Stimulated activated CD8-positive, alpha-beta memory T cell treated with anti-CD3 and anti-CD28 coated beads, Interleukin-12 subunit alpha, Interleukin-12 subunit beta, amount 100 ng/mL, for 24 hours (primary cell): ENCODE data around the gene PHACTR1.

Experiments
- DNase-seq: peaks from one replicate; pipeline ENCODE4 v3.0.0-alpha.2; 2020; ENCODE audit errors: extremely low read depth

PHACTR1 gene

DNA sequence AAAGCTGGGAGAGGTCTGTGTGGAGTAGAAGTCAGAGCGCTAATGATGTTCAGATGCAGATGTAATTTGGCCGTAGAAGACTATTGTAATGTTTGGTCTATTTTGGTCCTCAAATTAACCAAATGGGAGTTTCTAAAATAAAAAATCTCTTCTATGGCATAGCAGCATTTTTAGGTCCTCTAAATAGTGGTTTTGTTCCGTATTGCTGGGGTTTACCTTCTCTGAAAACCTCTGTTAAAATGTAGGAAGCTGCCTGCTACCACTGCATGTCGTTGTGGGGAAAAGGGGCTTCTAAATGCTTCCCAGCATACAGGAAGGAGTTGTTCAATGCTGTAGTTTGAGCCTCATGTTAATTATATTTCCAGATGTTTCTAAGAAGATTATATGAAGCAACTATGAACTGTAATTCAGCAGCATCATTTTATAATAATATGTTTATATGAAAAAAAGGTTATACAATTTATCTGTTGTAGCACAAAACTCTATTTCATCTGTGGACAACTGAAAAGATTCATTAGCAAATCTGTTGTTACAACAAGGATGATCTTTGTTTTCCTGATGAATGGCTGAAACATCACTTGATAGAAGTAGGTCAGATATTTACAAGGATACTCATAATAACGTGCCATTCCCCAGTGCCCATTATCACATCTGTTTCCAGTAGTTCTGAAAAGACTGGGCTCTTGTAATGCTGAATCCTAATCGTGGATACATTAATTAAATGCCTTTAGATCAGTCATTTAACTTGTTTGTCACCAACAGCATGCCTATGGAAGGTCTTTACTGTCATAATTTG is 355.2 kb downstream of the PHACTR1 start:
- no peak for DNase-seq

DNA sequence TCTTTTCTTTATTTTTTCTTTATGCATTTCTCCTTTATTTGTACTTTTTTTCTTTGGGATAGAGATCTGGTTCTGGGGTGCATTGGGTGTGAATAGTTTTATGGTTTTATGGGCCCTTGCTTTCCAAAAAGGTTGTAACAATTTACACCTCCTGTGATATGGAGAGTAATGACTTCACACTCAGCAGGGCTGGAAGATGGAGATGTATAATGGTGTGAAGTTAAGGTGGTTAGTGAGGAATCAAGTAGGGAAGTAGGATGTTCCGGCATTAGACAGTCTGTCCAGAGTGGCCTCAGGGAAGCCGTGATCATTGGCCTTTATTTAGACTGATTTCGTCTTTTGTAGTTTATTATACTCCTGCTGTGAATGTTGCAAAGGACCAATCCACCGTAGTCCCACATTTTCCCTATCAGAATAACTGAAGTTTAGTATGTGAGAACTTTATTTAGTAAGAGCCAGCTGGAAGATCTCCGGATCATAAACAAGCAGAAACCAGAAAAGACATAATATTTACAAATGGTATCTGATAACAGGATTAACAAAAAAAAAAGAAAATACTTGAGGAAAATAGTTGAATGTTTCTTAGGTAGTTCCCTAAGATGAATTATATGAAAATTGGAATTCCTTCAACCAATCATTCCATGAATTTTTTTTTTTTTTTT is 356.2 kb downstream of the PHACTR1 start:
- no peak for DNase-seq

DNA sequence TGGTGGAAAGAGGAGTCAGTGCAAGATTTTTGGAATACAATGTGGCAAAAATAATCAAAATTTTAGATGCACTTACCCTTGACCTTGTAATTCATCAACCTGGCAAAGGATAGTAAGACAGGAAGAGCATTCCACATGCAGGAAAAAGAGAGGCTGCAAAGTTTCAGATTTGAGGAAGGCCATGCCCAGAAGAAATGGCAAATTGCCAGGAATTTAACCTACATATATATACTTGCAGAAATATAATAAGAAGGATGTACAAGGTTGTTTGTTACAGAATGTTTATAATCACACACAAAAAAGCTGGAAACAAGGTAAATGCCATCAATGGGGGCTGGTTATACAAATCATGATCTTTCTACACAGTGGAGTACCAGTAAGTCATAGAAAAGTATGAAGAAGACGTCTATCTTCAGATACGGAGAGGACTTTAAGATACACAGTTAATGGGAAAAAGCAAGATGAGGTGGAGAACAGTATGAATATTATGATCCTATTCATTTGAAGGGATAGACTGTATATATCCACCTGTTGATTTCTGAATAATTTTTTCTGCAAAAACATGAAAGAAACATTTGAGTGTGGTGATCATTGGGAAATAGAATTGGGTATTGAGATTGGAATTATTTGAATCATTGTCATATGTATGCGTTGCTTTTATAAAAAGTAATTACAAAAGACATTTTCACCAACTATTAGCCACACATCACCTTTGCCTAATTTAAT is 358.0 kb downstream of the PHACTR1 start:
- DNase-seq = no peak

DNA sequence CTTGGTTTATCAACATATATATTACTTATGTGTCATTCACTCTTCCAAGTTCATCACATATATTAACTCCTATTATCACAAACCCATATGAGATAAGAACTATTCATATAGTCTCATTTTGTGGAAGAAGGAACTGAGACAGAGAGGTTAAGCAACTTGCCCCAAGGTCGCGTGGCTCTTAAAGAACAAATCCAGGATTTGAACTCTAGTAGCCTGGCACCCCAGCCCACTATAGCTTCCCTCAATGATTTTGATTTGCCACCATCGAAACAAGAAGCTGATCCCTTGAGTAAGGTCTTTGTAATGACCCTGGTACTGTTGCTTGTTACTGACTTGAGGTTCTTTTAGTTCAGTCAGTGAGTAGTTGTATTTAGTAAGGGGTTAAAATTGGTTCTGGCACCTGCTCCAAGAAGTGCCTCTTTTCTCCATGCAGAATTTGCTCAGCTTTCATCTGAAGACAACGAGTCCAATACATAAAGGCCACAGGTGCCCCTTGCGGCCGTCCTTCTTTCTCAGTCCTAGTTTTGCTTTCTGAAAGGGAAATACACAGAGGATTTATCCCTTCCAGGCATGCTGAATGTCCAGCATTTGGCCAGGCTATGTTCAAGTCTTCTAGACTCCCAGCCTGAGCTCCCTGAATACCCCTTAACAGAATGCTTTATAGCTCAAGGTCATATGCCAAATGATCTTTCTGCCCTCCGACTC is 358.7 kb downstream of the PHACTR1 start:
- DNase-seq = no peak

DNA sequence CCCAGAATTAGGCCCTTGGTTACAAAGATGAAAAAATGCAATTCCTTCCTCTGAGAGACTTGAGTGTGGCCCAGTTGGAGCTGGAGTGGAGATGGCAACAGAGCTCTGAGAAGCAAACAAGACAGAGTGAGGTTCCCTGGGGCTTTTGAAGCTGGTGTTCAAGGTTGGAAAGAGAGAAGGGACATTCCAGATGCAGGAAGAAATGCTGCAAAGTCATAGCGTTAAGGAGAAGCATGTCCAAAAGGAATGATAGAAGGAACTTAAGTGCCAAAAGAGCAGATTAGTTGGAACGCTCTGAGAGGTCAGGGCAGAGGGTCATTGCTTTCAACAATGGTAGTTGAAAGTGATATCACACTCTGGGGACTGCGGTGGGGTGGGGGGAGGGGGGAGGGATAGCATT is 360.0 kb downstream of the PHACTR1 start:
- no peak for DNase-seq

DNA sequence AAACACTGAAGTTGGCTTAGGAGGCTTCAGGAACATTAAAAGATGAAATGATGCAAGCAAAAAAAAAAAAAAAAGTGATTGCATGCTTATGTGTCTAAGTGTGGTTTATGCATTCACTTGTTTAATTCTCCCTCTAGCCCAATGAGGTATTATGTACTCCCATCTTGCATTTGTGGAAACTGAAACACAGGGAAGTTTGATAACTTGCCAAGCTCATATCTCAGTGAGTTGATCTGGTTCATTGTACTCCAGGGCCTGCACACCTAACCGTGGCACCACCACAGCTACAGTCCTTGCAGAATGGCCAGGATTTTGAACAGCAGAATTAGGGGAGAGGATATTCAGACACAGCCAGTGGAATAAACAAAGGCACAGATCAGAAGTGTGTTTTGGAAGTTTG is 360.6 kb downstream of the PHACTR1 start:
- no peak for DNase-seq

DNA sequence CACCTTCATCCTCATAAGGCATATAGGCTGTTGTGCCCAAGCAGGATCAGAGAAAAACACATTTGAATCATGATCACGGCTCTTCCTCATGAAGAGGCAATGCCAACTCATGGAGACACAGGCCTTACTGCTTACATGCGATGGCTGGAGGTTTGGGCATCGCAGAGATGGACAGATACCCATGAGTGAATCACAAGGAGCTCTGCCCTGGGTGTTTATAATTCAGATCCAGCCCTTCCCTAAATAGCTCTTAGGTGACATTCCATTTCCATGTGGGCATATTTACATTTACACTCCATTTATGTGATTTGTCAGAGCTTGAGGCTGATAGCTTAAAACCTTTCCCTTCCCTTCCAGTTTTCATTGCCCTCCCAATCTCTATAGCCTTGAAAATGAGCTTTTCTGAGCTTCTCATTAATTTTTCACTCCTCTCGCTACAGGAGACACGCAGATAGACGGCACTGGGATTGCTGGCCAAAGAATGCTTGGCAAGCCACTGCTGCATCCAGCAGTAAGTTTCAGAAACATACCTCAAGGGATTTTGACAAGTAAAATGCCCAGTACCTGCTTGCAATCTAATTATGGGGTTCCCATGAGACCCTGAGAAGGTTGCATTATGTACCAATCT is 362.6 kb downstream of the PHACTR1 start:
- DNase-seq = no peak

DNA sequence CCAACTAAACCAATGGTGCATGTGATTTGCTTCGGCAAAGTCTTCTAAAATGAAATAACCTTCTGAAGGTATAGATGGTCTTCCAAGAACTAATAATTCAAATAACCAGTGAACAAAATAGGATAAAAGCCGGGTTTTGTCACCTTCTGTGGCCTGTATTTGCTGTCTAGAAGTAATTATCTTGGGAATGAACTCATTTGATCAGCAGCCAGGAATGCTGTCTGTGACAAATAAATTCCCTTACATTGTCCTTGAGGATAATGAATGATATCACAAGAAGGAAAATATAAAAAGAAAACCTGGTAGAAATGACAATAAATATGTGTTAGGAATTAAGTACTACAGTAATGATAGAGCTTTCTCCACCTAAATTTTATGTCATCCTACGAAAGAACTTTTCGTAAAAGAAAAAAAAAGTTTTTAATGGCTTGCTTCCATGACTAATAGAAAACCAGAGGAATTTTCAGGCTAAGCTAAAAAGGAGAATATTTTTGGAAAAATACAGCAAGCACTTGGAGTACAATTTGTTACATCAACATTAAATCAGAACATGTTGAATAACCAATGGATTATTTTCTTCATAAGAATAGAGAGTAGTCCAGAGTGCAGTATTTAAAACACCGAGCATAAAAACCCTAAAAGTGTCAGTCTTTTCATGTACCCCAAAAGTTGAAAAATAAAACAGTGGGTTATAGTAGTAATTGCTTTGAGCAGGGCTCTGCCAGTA is 364.1 kb downstream of the PHACTR1 start:
- no peak for DNase-seq

DNA sequence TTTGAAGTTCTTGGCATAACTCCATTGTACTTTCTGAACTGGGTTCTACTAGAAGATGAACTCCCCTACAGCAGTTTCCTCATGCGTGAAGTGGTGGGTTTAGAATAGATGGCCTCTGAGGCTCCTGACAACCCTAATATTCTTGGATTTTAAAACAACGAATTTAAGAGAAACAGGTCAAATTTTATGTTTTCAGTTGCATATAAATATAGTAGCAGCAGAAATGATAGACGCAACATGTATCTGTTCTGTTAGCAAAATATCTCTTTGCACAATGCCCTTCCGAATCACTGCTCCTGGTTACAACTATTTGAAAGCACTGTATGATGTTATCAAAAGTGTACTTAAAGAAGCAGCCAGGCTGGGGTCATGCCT is 364.6 kb downstream of the PHACTR1 start:
- no peak for DNase-seq

DNA sequence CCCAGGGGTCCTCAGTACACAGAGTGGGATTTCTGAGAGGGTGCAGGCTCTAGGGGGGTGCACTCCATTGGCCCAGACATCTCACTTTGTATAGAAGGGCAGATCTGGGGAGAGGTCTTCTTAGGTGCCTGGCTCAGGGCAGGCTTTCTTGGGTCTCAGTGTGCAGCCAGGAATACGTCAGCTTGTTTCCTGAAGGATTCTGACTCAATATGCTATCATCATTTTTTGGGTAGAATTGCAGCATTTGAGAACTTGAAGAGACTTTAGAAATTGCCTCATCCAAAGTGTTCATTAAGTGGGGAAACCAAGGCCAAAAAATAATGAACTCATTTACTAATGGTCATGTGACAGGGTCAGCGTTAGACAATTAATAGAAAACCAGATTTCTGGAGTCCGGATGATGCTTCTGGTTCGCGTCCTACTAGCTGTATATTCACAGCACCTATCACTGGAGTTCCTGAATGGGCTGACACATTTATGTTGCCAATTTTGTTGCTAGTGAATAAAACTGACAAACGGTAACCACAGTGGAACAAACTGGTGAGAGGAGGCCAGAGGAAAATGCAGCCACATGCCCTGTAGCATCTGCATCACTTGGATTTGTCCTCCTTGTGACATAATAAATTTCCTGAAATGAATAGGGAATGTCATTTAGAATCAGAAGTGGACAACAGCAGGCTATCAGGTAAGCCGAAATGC is 372.9 kb downstream of the PHACTR1 start:
- DNase-seq = no peak

DNA sequence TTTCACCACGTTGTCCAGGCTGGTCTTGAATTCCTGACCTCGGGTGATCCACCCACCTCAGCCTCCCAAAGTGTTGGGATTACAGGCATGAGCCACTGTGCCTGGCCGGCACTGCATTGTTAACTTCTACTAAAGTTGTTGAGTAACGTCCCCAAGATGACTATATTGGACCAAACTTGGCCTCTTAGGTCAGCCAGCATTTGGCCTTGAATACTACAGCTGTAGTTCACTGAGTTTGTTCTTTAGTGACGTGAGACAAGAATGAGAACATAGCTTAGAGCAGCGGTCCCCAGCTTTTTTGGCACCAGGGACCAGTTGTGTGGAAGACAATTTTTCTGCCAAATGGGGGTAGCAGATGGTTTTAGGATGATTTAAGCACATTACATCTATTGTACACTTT is 374.6 kb downstream of the PHACTR1 start:
- DNase-seq = no peak

DNA sequence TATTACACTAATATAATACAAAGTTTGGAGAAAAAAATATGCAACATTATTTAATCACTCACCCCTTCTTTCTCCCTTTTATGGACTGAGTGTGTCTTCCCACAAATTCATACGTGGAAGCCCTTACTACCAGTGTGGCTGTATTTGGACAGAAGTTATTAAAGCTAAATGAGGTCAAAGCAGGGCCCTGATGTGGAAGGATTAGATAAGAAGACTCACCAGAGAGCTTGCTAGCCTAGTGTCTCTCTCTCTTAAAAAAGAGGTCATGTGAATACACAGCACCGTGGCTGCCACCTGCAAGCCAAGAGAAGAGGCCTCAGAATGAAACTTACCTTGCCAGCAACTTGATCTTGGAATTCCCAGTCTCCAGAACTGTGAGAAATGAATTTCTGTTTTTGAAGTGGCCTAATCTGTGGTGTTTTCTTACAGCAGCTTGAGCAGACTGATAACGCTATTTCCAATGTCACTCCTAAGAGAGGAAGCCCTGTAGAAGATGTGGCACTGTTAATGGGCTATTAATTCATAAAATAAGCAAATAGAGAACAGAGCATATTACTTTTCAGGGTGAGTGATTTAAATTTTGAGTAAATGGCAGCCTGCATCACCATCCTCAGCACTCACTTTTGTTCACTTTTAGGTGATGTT is 378.3 kb downstream of the PHACTR1 start:
- DNase-seq = no peak

DNA sequence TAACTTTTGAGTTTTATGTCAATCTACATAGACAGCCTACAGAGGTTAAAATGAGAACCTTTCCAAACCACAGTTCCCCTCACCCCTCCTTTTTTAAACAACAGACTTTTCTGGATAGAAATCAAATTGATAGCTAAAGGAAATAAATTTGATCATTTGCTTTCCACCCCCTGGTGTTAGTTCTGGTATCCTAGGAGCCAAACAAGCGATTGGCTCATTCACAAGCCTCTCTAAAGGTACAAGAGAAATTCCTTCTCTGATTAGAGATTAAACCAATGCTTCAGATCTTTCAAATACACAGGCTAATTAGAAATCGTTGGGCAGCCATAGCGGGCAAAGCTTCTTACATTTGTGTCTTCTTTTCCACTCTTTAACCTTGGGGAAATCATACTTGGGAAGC is 379.5 kb downstream of the PHACTR1 start:
- no peak for DNase-seq

DNA sequence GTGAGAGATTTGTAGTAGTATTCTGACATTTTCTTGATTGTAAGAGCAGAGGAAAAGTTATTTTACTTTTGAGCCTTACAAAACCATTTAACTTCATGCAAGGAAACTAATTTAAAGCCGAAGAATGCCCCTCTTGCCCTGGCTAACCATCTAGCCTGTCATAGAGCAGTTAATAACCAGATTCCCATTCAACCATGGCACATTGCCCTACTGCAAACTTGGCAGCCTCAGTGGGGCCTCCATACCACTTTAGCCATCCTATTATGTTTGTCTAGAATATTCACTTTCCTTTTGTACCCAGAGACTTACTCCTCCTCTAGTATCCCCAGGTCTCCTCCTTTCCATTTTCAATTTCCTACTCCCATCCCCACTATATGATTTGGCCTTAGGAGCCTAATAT is 380.9 kb downstream of the PHACTR1 start:
- no peak for DNase-seq

DNA sequence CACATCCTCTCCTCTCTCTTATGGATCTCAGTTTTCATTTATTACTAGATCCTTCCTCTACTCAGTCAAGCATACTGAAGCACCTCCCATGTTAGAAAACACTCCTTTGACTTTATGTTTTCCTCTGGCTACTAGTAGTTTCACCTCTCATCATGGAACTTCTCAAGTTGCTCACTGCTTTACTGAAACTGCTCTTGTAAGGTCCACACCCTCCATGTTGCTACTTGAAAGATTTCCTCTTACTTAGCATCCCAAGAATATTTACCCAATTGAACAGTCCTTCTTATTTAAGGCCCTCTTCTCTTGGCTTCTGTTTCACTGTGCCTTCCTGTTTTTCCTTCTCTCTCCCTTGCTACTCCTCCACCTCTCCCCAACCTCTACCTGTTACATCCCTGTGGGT is 381.4 kb downstream of the PHACTR1 start:
- no peak for DNase-seq

DNA sequence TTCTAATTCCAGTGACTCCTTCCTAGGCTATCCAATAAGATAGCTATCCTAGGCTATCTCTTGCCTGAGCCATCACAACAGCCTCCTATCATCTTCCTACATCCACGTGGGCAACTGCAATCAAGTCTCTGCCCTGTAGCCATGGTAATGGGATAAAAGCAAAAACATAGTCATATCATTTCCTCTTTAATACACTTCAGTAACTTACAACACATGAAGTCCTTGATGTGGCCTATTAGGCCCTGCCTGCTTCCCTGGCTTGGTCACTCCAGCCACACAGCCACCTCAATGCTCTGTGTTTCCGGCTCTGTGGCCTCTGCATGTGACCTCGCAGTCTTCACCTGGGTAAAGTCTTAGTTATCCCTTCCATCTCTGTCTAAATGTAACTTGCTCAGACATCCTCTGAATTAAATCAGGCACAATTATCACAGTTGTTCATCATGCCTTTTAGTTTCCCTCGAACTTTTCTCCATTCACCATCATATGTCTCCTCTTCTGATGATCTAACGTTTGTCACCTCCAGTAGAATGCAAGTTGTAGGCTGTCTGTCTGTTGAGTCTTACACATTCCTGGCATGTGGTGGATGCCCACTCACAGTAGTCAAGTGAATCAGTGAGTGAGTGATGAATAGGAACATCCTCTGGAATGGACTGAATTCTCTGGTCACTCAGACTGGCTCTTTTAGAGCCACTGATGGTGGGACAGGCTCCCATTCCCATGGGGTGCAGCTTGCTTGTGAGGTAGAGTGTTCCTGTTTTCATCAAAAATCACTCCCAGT is 382.4 kb downstream of the PHACTR1 start:
- no peak for DNase-seq

DNA sequence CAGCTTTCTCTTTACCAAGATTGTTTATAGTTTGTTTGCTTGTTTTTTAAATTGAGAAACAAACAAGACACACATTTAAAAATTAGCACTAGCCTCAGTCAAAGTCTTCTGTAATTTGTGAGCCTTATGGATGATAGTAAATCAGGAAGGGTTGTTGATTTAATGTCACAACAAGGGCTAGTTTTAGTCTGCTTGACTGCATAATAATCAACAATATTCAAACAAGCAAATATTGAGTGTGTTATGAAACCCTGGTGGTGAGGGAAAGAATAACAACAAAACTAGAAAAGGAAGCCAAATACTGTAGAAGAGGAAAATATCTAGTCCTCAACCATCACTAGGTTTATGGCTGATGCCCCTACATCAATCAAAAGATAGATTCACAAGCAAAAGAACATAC is 383.2 kb downstream of the PHACTR1 start:
- no peak for DNase-seq

DNA sequence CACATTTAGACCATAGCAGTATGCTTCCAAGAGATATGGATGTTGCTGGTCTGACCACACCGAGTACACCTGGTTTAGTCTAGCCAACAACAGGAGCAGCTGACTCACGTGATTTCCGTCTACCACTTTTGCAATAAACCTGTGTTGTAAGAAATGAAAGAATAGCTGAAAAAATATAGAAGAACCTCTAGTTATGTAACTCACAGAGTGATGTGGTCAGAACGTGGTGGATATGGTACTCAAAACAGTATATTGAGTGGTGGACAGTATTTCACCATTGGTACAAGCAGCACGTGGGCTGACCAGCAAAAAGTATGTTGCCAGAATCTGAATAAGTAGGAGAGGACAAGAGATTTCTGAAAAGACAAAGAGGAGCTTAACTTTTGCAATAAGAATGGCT is 384.8 kb downstream of the PHACTR1 start:
- DNase-seq = no peak

DNA sequence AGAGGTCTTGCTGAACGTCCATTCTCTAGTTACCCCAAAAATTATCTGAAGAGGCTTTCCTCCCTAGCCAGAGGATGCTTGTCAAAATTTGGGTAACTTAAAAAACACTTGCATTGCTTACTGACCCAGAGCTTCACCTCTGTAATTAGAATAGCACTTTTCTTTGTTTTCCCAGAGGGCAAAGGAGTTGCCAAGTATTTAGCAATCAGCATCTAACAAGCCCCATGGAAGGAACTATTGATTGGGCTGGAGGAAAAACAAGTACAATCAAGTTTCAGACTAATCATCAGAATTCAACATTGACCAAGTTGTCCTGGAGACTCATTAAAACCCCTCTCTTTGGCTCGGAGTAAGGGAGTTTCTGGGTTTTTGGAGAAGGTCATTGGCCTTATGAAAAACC is 385.4 kb downstream of the PHACTR1 start:
- DNase-seq = no peak
